ENCODE results near the gene WAC. TPM values are rescaled to one million over a fixed set of nuclear protein-coding genes. Genes with fewer than 3 reads are reported as not detected.
A peak's percentile ranks its signal among the peaks of the same experiment; 100 is the strongest.

WAC gene
- total and polyA plus RNA-seq, 2 of the 13 experiments (the other 11 are each of a cell fraction or from before 2014, with no cell fraction given), result 69.1 to 96.2 TPM

DNA sequence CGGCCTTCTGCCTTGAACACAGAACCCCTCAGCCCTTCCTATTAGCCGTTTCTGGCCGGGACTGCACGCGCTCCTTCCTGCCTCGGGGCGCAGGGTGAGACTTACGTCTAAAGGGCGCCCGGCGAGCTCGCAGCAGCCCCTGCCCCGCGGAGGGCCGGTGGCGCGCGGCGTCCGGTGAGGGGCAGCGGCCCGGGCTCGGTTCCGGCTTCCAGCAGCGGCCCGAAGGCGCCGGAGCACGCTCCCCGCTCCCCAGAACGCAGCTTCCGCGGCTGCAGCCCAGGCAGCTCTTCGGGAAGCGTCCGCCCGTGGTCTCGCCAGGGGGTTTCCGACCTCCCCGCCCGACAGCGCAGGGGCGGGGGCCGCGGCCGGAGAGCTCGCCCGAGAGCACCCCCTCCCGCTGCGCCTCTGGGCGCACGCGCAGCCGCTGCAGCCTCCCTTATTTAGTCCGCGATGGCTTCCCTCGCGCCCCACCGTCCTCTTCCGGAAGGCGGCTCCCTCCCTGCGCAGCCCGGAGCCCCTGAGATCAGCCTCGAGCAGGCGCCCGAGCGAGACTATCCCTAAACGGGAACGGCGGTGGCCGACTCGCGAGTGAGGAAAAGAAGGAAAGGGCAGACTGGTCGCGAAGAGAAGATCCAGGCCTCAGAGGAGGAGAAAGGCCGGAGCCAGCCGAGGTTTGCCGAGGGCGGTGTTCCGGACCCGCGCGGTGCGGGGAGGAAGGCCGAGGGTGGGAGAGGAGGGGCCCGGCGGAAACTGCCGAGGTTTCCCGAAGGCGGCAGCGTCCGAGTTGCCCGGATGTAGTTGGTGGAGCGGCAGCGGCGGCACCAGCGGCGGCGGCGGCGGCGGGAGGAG lies at the start of gene WAC (continued):
- TF ChIP-seq, protein P1, sequence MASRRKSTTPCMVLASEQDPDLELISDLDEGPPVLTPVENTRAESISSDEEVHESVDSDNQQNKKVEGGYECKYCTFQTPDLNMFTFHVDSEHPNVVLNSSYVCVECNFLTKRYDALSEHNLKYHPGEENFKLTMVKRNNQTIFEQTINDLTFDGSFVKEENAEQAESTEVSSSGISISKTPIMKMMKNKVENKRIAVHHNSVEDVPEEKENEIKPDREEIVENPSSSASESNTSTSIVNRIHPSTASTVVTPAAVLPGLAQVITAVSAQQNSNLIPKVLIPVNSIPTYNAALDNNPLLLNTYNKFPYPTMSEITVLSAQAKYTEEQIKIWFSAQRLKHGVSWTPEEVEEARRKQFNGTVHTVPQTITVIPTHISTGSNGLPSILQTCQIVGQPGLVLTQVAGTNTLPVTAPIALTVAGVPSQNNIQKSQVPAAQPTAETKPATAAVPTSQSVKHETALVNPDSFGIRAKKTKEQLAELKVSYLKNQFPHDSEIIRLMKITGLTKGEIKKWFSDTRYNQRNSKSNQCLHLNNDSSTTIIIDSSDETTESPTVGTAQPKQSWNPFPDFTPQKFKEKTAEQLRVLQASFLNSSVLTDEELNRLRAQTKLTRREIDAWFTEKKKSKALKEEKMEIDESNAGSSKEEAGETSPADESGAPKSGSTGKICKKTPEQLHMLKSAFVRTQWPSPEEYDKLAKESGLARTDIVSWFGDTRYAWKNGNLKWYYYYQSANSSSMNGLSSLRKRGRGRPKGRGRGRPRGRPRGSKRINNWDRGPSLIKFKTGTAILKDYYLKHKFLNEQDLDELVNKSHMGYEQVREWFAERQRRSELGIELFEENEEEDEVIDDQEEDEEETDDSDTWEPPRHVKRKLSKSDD (CRISPR knock-in tag; IDR thresholded peaks at IDR 0.05; ENCODE audit: low read depth), result peak; percentile 17; the same call in 1 of the 2 replicates
- TF ChIP-seq, protein P2, sequence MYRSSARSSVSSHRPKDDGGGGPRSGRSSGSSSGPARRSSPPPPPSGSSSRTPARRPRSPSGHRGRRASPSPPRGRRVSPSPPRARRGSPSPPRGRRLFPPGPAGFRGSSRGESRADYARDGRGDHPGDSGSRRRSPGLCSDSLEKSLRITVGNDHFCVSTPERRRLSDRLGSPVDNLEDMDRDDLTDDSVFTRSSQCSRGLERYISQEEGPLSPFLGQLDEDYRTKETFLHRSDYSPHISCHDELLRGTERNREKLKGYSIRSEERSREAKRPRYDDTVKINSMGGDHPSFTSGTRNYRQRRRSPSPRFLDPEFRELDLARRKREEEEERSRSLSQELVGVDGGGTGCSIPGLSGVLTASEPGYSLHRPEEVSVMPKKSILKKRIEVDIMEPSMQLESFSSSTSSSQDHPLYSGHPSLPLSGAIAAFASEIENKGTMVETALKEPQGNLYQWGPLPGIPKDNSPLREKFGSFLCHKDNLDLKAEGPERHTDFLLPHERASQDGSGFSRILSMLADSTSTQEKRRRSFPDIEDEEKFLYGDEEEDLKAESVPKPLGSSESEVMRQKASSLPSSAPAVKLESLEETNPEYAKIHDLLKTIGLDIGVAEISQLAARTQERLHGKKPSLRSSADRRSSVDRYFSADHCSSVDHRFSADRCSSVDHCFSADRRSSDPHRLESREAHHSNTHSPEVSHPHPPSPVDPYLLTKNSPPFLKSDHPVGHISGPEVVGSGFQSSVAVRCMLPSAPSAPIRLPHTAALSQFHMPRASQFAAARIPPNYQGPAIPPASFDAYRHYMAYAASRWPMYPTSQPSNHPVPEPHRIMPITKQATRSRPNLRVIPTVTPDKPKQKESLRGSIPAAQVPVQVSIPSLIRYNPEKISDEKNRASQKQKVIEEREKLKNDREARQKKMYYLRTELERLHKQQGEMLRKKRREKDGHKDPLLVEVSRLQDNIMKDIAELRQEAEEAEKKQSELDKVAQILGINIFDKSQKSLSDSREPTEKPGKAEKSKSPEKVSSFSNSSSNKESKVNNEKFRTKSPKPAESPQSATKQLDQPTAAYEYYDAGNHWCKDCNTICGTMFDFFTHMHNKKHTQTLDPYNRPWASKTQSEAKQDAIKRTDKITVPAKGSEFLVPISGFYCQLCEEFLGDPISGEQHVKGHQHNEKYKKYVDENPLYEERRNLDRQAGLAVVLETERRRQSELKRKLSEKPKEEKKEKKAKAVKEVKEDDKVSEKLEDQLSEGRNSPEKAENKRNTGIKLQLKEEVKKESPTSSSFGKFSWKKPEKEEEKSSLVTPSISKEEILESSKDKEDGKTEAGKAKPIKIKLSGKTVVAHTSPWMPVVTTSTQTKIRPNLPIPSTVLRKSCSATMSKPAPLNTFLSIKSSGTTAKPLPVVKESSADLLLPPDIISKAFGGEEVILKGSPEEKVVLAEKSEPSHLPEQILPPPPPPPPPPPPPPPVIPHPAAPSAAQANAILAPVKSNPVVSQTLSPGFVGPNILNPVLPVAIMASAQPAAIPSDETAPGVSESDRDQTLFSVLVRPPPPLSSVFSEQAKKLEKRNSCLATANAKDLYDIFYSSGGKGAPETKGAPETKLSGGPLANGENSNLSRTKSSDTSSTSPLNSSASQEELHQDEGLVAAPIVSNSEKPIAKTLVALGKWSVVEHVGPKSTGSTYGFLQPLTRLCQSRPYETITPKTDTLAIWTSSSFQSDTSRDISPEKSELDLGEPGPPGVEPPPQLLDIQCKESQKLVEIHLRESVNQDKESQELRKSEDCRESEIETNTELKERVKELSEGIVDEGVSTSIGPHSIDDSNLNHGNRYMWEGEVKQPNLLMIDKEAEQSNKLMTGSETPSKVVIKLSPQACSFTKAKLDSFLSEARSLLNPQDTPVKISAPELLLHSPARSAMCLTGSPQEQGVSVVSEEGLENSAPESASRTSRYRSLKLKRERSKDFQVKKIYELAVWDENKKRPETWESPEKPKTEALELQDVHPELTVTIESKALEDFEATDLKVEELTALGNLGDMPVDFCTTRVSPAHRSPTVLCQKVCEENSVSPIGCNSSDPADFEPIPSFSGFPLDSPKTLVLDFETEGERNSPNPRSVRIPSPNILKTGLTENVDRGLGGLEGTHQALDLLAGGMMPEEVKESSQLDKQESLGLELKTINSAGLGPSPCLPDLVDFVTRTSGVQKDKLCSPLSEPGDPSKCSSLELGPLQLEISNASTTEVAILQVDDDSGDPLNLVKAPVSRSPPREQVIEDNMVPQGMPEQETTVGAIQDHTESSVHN (CRISPR knock-in tag; IDR thresholded peaks at IDR 0.05), result peak; percentile 70
- TF ChIP-seq RBM39 (IDR thresholded peaks at IDR 0.05; ENCODE audit: low read depth, low read length, poor library complexity, severe bottlenecking) (peak; percentile 78), TEAD3 (CRISPR knock-in tag; optimal IDR thresholded peaks at IDR 0.05; ENCODE audit: borderline replicate concordance) (no peak), BRCA1 (CRISPR knock-in tag; IDR thresholded peaks at IDR 0.05) (no peak), SMARCC2 (IDR thresholded peaks at IDR 0.05) (no peak), HNRNPK (IDR thresholded peaks at IDR 0.05; ENCODE audit: low read depth, low read length, poor library complexity, severe bottlenecking) (peak; percentile 8), RAD51 (IDR thresholded peaks at IDR 0.05; ENCODE audit: borderline replicate concordance) (no peak), ZNF382 (CRISPR knock-in tag; IDR thresholded peaks at IDR 0.05; ENCODE audit: borderline replicate concordance) (no peak), ZNF674 (CRISPR knock-in tag; IDR thresholded peaks at IDR 0.05; ENCODE audit: low read depth) (peak; percentile 75; the same call in 1 of the 2 replicates)
- TF ChIP-seq, protein P3, sequence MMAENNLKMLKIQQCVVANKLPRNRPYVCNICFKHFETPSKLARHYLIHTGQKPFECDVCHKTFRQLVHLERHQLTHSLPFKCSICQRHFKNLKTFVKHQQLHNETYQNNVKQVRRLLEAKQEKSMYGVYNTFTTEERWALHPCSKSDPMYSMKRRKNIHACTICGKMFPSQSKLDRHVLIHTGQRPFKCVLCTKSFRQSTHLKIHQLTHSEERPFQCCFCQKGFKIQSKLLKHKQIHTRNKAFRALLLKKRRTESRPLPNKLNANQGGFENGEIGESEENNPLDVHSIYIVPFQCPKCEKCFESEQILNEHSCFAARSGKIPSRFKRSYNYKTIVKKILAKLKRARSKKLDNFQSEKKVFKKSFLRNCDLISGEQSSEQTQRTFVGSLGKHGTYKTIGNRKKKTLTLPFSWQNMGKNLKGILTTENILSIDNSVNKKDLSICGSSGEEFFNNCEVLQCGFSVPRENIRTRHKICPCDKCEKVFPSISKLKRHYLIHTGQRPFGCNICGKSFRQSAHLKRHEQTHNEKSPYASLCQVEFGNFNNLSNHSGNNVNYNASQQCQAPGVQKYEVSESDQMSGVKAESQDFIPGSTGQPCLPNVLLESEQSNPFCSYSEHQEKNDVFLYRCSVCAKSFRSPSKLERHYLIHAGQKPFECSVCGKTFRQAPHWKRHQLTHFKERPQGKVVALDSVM (CRISPR knock-in tag; IDR thresholded peaks at IDR 0.05), result peak; percentile 49; the same call in 1 of the 2 replicates
- TF ChIP-seq, protein P4, sequence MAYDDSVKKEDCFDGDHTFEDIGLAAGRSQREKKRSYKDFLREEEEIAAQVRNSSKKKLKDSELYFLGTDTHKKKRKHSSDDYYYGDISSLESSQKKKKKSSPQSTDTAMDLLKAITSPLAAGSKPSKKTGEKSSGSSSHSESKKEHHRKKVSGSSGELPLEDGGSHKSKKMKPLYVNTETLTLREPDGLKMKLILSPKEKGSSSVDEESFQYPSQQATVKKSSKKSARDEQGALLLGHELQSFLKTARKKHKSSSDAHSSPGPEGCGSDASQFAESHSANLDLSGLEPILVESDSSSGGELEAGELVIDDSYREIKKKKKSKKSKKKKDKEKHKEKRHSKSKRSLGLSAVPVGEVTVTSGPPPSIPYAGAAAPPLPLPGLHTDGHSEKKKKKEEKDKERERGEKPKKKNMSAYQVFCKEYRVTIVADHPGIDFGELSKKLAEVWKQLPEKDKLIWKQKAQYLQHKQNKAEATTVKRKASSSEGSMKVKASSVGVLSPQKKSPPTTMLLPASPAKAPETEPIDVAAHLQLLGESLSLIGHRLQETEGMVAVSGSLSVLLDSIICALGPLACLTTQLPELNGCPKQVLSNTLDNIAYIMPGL (CRISPR knock-in tag; IDR thresholded peaks at IDR 0.05; ENCODE audit: borderline replicate concordance in 1 of 2, low read depth in 1 of 2), result peak; percentile 64 to 89
